Measurements from ENCODE around the gene PDZRN4. TPM values are rescaled to one million over a fixed set of nuclear protein-coding genes. Genes with fewer than 3 reads are reported as not detected.

The PDZRN4 gene
- total and polyA plus RNA-seq, 8 donors: 0.12 to 0.26 (median 0.23) TPM; not detected in 4

GRCh38 chr12:41462312-41462711 lies 274.2 kb downstream of the PDZRN4 start:
- no peaks in the 10 kb centered on the region for H3K36me3 ChIP-seq
- no peaks in the 10 kb centered on the region for H3K9me3 ChIP-seq
- H3K4me1 ChIP-seq: no peaks in the 10 kb centered on the region
- DNase-seq (no peak), ATAC-seq (no peak), FAIRE-seq (no peak)
- H3K27me3 ChIP-seq: no peaks in the 10 kb centered on the region
- no peak overlapping the region for H3K27ac ChIP-seq
- TF ChIP-seq CTCF (IDR thresholded peaks at IDR 0.05): no peak
- H3K4me3 ChIP-seq: no peak overlapping the region
- intact Hi-C loops (cut with DNase I): no loop called here

- WGBS, 2 donors: 37 to 40% methylated on average over 1 of the region's 1 CpG
- H3K9me3 ChIP-seq: no peaks in the 10 kb centered on the region
- intact Hi-C loops (cut with DNase I): no loop called here
- H3K4me3 ChIP-seq: no peak overlapping the region
- H3K36me3 ChIP-seq: no peaks in the 10 kb centered on the region
- no peaks in the 10 kb centered on the region for H3K27me3 ChIP-seq
- ATAC-seq (no peak), DNase-seq (no peak), FAIRE-seq (no peak)
- H3K4me1 ChIP-seq: no peaks in the 10 kb centered on the region
- TF ChIP-seq CTCF (IDR thresholded peaks at IDR 0.05): no peak
- H3K27ac ChIP-seq: no peak overlapping the region
Observed at GRCh38 chr12:41465526-41465925, 277.4 kb downstream of the PDZRN4 start.

- no peak for TF ChIP-seq CTCF (IDR thresholded peaks at IDR 0.05)
- Histone ChIP-seq H3K9me3 (no peaks in the 10 kb centered on the region), H3K4me3 (no peak overlapping the region), H3K4me1 (no peaks in the 10 kb centered on the region), H3K36me3 (no peaks in the 10 kb centered on the region), H3K27me3 (no peaks in the 10 kb centered on the region), H3K27ac (no peak overlapping the region)
- ATAC-seq (no peak), FAIRE-seq (no peak), DNase-seq (no peak)
- WGBS, 2 donors: 38 to 49% methylated on average over 4 of the region's 4 CpGs
- intact Hi-C loops (cut with DNase I): no loop called here
Observed at GRCh38 chr12:41466300-41466699, 278.2 kb downstream of the PDZRN4 start.

GRCh38 chr12:41466802-41467201 lies 278.7 kb downstream of the PDZRN4 start:
- intact Hi-C loops (cut with DNase I): no loop called here
- H3K4me3 ChIP-seq: no peak overlapping the region
- FAIRE-seq: no peak
- no peak overlapping the region for H3K27ac ChIP-seq
- peak in 3 of 4 donors; percentile 35 to 57 (median 48) for ATAC-seq
- no peak for DNase-seq
- TF ChIP-seq CTCF (IDR thresholded peaks at IDR 0.05): no peak
- no peaks in the 10 kb centered on the region for H3K36me3 ChIP-seq
- H3K4me1 ChIP-seq: no peaks in the 10 kb centered on the region
- no peaks in the 10 kb centered on the region for H3K27me3 ChIP-seq
- WGBS, 2 donors: 14 to 30% methylated on average over 5 of the region's 5 CpGs
- H3K9me3 ChIP-seq: no peaks in the 10 kb centered on the region

- no peak for ATAC-seq
- H3K4me3 ChIP-seq: no peak overlapping the region
- DNase-seq: no peak
- no peaks in the 10 kb centered on the region for H3K4me1 ChIP-seq
- no peaks in the 10 kb centered on the region for H3K36me3 ChIP-seq
- no peak for FAIRE-seq
- WGBS, 2 donors: 90 to 96% methylated on average over 1 of the region's 1 CpG
- no peak overlapping the region for H3K27ac ChIP-seq
- intact Hi-C loops (cut with DNase I): no loop called here
- no peaks in the 10 kb centered on the region for H3K9me3 ChIP-seq
- no peaks in the 10 kb centered on the region for H3K27me3 ChIP-seq
- TF ChIP-seq CTCF (IDR thresholded peaks at IDR 0.05): no peak
Observed at GRCh38 chr12:41467591-41468325, 279.6 kb downstream of the PDZRN4 start.
